Testis (tissue), 3 donors: ENCODE measurements around the gene DKK3. TPM values are rescaled to one million over a fixed set of nuclear protein-coding genes. Genes with fewer than 3 reads are reported as not detected.
A peak's percentile ranks its signal among the peaks of the same experiment; 100 is the strongest.

Experiments used
- DNase-seq: peaks from one replicate; pipeline ENCODE4 v3.0.0-alpha.2; 2019
- H3K27ac ChIP-seq, 2 donors: fragments of 200-600 bp; sonication (generic); one replicate each; pipeline ENCODE4 v1.5.1; 2019
- H3K27me3 ChIP-seq: fragments of 200-600 bp; sonication (generic); one replicate; pipeline ENCODE4 v1.5.1; 2019
- H3K36me3 ChIP-seq: fragments of 200-600 bp; sonication (generic); one replicate; pipeline ENCODE4 v1.5.1; 2017; ENCODE audit warnings: low read depth; ENCODE audit errors: missing control alignments
- H3K4me1 ChIP-seq: fragments of 200-600 bp; sonication (generic); one replicate; pipeline ENCODE4 v1.5.1; 2019
- H3K4me3 ChIP-seq, 2 donors: fragments of 200-600 bp; sonication (generic); one replicate each; pipeline ENCODE4 v1.5.1; 2017 to 2019
- H3K9me3 ChIP-seq: fragments of 200-600 bp; sonication (generic); one replicate; pipeline ENCODE4 v1.5.1; 2017
- CTCF ChIP-seq, 3 experiments: fragments of 450-650 bp in 2 of 3; fragments of 200-600 bp in 1 of 3; sonication (generic) in 1 of 3; IDR thresholded peaks; one replicate each; pipeline ENCODE4 v1.5.1; 2016 to 2019; ENCODE audit warnings: antibody characterized with exemption in 3 of 3, mild to moderate bottlenecking in 2 of 3, moderate library complexity in 1 of 3
- POLR2A ChIP-seq: fragments of 450-650 bp; IDR thresholded peaks from one replicate; pipeline ENCODE4 v1.6.1; 2017; ENCODE audit warnings: antibody characterized with exemption, mild to moderate bottlenecking, moderate library complexity
- WGBS, 2 donors: methylation state at CpG; one replicate each; pipeline ENCODE4 v1.1.5; 2018; 5-methylcytosine and 5-hydroxymethylcytosine counted together
- intact Hi-C: fragments of 100-400 bp; cut with DNase I; formaldehyde crosslinking; loops from one replicate; pipeline ENCODE4 v1.15.1; 2023; ENCODE audit warnings: low total_unique reads
- polyA plus RNA-seq: library from polyadenylated mRNA; stranded (reverse); fragments of 350-450 nt; fragmentation: Illumina TruSeq; extraction: RNeasy Lipid Tissue Mini Kit (QIAGEN cat#74804); gene quantifications from one replicate; pipeline ENCODE4 v1.2.3, GENCODE V29; 2014; ENCODE audit warnings: low read depth, low replicate concordance; ENCODE audit not compliant: insufficient read depth
- total RNA-seq, 2 donors: library from RNA; depleted of rRNA; stranded (reverse); fragments of >200 nt; gene quantifications; one replicate each; pipeline ENCODE4 v1.2.3, GENCODE V29; 2016

DKK3 gene
- total and polyA plus RNA-seq, 3 donors from 2014 or later = 185 to 392 (median 236) TPM

GRCh38 chr11:12023015-12023414, 14.6 kb upstream of the DKK3 start:
- Histone ChIP-seq H3K27me3 (no peaks in the 10 kb centered on the region), H3K27ac (no peak overlapping the region), H3K36me3 (no peaks in the 10 kb centered on the region), H3K4me1 (peaks cover 29% of the 10 kb centered on the region), H3K4me3 (no peak overlapping the region), H3K9me3 (no peaks in the 10 kb centered on the region)
- intact Hi-C loops = no loop called here
- no peak for TF ChIP-seq CTCF (IDR thresholded peaks at IDR 0.05)
- no peak for TF ChIP-seq POLR2A
- WGBS, 2 donors = 91 to 95% methylated on average over 1 of the region's 1 CpG
- no peak for DNase-seq

DNA sequence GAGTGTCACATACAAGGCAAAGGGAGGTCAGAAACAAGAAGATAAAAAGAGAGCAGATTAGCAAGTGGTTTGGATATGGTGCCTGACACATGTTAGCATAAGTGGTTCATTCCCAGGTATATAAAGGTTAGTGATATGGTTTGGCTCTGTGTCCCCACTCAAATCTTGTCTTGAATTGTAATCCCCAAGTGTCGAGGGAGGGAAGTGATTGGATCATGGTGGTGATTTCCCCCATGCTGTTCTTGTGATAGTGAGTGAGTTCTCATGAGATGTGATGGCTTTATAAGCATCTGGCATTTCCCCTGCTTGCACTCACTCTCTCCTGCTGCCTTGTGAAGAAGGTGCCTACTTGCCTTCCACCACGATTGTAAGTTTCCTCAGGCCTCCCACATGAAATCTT, 12.1 kb upstream of the DKK3 start:
- intact Hi-C loops = no loop called here
- TF ChIP-seq POLR2A = no peak
- TF ChIP-seq CTCF (IDR thresholded peaks at IDR 0.05) = no peak
- H3K9me3 ChIP-seq = no peaks in the 10 kb centered on the region
- peak overlapping the region in 1 of 2 donors; percentile 55 for H3K27ac ChIP-seq
- 36 to 60% methylated on average over 2 of the region's 2 CpGs for WGBS, 2 donors
- H3K4me3 ChIP-seq = no peak overlapping the region
- H3K27me3 ChIP-seq = no peaks in the 10 kb centered on the region
- peaks cover 40% of the 10 kb centered on the region for H3K4me1 ChIP-seq
- H3K36me3 ChIP-seq = no peaks in the 10 kb centered on the region
- DNase-seq = no peak

- no peaks in the 10 kb centered on the region for H3K9me3 ChIP-seq
- intact Hi-C loops = no loop called here
- no peak for TF ChIP-seq CTCF (IDR thresholded peaks at IDR 0.05)
- TF ChIP-seq POLR2A = no peak
- DNase-seq = peak; percentile 63
- H3K4me1 ChIP-seq = peaks cover 40% of the 10 kb centered on the region
- H3K36me3 ChIP-seq = no peaks in the 10 kb centered on the region
- 40 to 46% methylated on average over 3 of the region's 3 CpGs for WGBS, 2 donors
- H3K27me3 ChIP-seq = no peaks in the 10 kb centered on the region
- H3K4me3 ChIP-seq = no peak overlapping the region
- peak overlapping the region in 1 of 2 donors; percentile 55 for H3K27ac ChIP-seq
Observed at GRCh38 chr11:12019866-12020416, 11.5 kb upstream of the DKK3 start.

GRCh38 chr11:12019337-12019736, 10.9 kb upstream of the DKK3 start:
- peak; percentile 57 for DNase-seq
- no peak overlapping the region for H3K4me3 ChIP-seq
- peaks cover 40% of the 10 kb centered on the region for H3K4me1 ChIP-seq
- no peaks in the 10 kb centered on the region for H3K36me3 ChIP-seq
- H3K27me3 ChIP-seq = no peaks in the 10 kb centered on the region
- WGBS, 2 donors = 47 to 50% methylated on average over 9 of the region's 9 CpGs
- peak overlapping the region; percentile 39 to 55 for H3K27ac ChIP-seq
- TF ChIP-seq POLR2A (no peak), CTCF (IDR thresholded peaks at IDR 0.05) (no peak)
- intact Hi-C loops = no loop called here
- no peaks in the 10 kb centered on the region for H3K9me3 ChIP-seq

GRCh38 chr11:12017865-12018453, 9.5 kb upstream of the DKK3 start:
- TF ChIP-seq CTCF (IDR thresholded peaks at IDR 0.05) (no peak), POLR2A (no peak)
- Histone ChIP-seq H3K27me3 (no peaks in the 10 kb centered on the region), H3K36me3 (no peaks in the 10 kb centered on the region), H3K4me1 (peaks cover 40% of the 10 kb centered on the region), H3K9me3 (no peaks in the 10 kb centered on the region), H3K27ac (peak overlapping the region; percentile 21 to 39), H3K4me3 (no peak overlapping the region)
- WGBS, 2 donors = 80 to 82% methylated on average over 3 of the region's 3 CpGs
- intact Hi-C loops = no loop called here
- peak; percentile 69 for DNase-seq
